ENCODE results near the gene TACC2.

The TACC2 gene

DNA sequence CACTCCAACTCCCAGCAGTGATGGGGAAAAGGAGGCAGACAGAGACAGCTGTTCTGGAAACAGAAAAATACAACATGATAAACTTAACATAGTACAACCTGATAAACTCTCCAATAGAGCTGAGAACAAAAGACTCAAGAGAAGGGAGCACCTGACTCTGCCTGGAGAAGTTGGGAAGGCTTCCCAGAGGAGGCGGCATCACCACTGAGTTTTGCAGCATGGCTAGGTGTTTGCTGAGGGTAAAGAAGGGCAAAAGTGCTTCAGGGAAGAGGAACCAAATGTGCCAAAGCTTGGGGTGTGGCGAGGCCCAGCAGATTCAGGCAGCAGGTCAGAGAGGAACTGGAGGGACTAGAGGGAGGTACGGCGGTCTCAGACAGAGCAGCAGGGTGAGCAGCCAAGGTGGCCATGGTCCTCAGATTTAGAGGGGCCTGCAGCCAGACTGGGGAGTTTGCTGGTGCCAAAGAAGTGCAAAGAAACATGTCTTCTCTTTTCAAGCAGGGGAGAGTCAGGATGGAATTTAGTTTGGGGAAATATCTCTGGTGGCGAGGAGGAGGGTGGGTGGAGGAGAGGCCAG is 162.2 kb downstream of the TACC2 start:
- no peak overlapping the region for H3K27ac ChIP-seq (ENCODE audit: low read depth, low read length)
- H3F3A ChIP-seq (ENCODE audit: insufficient read depth) = no peaks in the 10 kb centered on the region
- no peaks in the 10 kb centered on the region for H3K9me3 ChIP-seq (ENCODE audit: insufficient read depth, low read length)
- H3K9ac ChIP-seq (ENCODE audit: low read length) = no peak overlapping the region
- no peak overlapping the region for H3K4me2 ChIP-seq (ENCODE audit: low read depth, low read length, poor library complexity, severe bottlenecking)
- H3K4me3 ChIP-seq (ENCODE audit: insufficient read depth, low read length, poor library complexity, severe bottlenecking) = no peak overlapping the region
- H3K79me2 ChIP-seq (ENCODE audit: insufficient read depth, low read length) = no peaks in the 10 kb centered on the region
- no peaks in the 10 kb centered on the region for H3K27me3 ChIP-seq (ENCODE audit: low read length)
- H3K9me2 ChIP-seq (replicated peaks; ENCODE audit: insufficient read depth, low read length) = no peaks in the 10 kb centered on the region
- no peaks in the 10 kb centered on the region for H3K36me3 ChIP-seq (ENCODE audit: low read length)
- H2AFZ ChIP-seq (ENCODE audit: low read depth, low read length, severe bottlenecking) = no peak overlapping the region
- TF ChIP-seq, protein P1, sequence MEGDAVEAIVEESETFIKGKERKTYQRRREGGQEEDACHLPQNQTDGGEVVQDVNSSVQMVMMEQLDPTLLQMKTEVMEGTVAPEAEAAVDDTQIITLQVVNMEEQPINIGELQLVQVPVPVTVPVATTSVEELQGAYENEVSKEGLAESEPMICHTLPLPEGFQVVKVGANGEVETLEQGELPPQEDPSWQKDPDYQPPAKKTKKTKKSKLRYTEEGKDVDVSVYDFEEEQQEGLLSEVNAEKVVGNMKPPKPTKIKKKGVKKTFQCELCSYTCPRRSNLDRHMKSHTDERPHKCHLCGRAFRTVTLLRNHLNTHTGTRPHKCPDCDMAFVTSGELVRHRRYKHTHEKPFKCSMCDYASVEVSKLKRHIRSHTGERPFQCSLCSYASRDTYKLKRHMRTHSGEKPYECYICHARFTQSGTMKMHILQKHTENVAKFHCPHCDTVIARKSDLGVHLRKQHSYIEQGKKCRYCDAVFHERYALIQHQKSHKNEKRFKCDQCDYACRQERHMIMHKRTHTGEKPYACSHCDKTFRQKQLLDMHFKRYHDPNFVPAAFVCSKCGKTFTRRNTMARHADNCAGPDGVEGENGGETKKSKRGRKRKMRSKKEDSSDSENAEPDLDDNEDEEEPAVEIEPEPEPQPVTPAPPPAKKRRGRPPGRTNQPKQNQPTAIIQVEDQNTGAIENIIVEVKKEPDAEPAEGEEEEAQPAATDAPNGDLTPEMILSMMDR (IDR thresholded peaks at IDR 0.05; ENCODE audit: insufficient read depth, low read length, poor library complexity, severe bottlenecking) = no peak
- no peak for TF ChIP-seq EZH2phosphoT487 (conservative IDR thresholded peaks at IDR 0.05; ENCODE audit: low read length)
- no peaks in the 10 kb centered on the region for H4K20me1 ChIP-seq (ENCODE audit: low read depth, low read length)

GRCh38 chr10:122152544-122152943 is 163.6 kb downstream of the TACC2 start:
- H3K9me3 ChIP-seq (ENCODE audit: insufficient read depth, low read length) = no peaks in the 10 kb centered on the region
- no peak for TF ChIP-seq EZH2phosphoT487 (conservative IDR thresholded peaks at IDR 0.05; ENCODE audit: low read length)
- TF ChIP-seq, protein P1 (IDR thresholded peaks at IDR 0.05; ENCODE audit: insufficient read depth, low read length, poor library complexity, severe bottlenecking) = no peak

GRCh38 chr10:122154031-122154544 is 165.1 kb downstream of the TACC2 start:
- H3K79me2 ChIP-seq (ENCODE audit: insufficient read depth, low read length) = no peaks in the 10 kb centered on the region
- no peak overlapping the region for H3K4me3 ChIP-seq (ENCODE audit: insufficient read depth, low read length, poor library complexity, severe bottlenecking)
- H3K27me3 ChIP-seq (ENCODE audit: low read length) = no peaks in the 10 kb centered on the region
- H3K27ac ChIP-seq (ENCODE audit: low read depth, low read length) = no peak overlapping the region
- H3F3A ChIP-seq (ENCODE audit: insufficient read depth) = no peaks in the 10 kb centered on the region
- no peaks in the 10 kb centered on the region for H4K20me1 ChIP-seq (ENCODE audit: low read depth, low read length)
- H3K9ac ChIP-seq (ENCODE audit: low read length) = no peak overlapping the region
- no peak overlapping the region for H3K4me2 ChIP-seq (ENCODE audit: low read depth, low read length, poor library complexity, severe bottlenecking)
- H2AFZ ChIP-seq (ENCODE audit: low read depth, low read length, severe bottlenecking) = no peak overlapping the region
- no peaks in the 10 kb centered on the region for H3K9me2 ChIP-seq (replicated peaks; ENCODE audit: insufficient read depth, low read length)
- no peaks in the 10 kb centered on the region for H3K36me3 ChIP-seq (ENCODE audit: low read length)
- no peaks in the 10 kb centered on the region for H3K9me3 ChIP-seq (ENCODE audit: insufficient read depth, low read length)
- no peak for TF ChIP-seq EZH2phosphoT487 (conservative IDR thresholded peaks at IDR 0.05; ENCODE audit: low read length)
- TF ChIP-seq, protein P1 (IDR thresholded peaks at IDR 0.05; ENCODE audit: insufficient read depth, low read length, poor library complexity, severe bottlenecking) = no peak

More at GRCh38 chr10:122152544-122152943, 163.6 kb downstream of the TACC2 start:
- Histone ChIP-seq H3K4me3 (ENCODE audit: insufficient read depth, low read length, poor library complexity, severe bottlenecking) (no peak overlapping the region), H3F3A (ENCODE audit: insufficient read depth) (no peaks in the 10 kb centered on the region), H4K20me1 (ENCODE audit: low read depth, low read length) (no peaks in the 10 kb centered on the region), H2AFZ (ENCODE audit: low read depth, low read length, severe bottlenecking) (no peak overlapping the region), H3K9me2 (replicated peaks; ENCODE audit: insufficient read depth, low read length) (no peaks in the 10 kb centered on the region), H3K27me3 (ENCODE audit: low read length) (no peaks in the 10 kb centered on the region), H3K79me2 (ENCODE audit: insufficient read depth, low read length) (no peaks in the 10 kb centered on the region), H3K4me2 (ENCODE audit: low read depth, low read length, poor library complexity, severe bottlenecking) (no peak overlapping the region), H3K36me3 (ENCODE audit: low read length) (no peaks in the 10 kb centered on the region), H3K9ac (ENCODE audit: low read length) (no peak overlapping the region), H3K27ac (ENCODE audit: low read depth, low read length) (no peak overlapping the region)
